HG03159 (cell line): ENCODE measurements around the gene PSMC3.

Experiments
- ATAC-seq: cut with Tn5 transposase; IDR thresholded peaks from one replicate; pipeline ENCODE4 v1.9.1; 2021; ENCODE audit warnings: mild to moderate bottlenecking, moderate library complexity; ENCODE audit not compliant: unreplicated experiment

PSMC3 gene

GRCh38 chr11:47443028-47443700, 16.9 kb upstream of the PSMC3 start:
- ATAC-seq: no peak

GRCh38 chr11:47442514-47442913, 16.3 kb upstream of the PSMC3 start:
- ATAC-seq: no peak

- ATAC-seq: no peak
Measured at GRCh38 chr11:47441421-47441820, 15.2 kb upstream of the PSMC3 start.

- ATAC-seq: no peak
Measured at GRCh38 chr11:47440054-47440476, 13.8 kb upstream of the PSMC3 start.

- no peak for ATAC-seq
Measured at GRCh38 chr11:47438721-47439120, 12.5 kb upstream of the PSMC3 start.

- no peak for ATAC-seq
Measured at GRCh38 chr11:47437746-47438418, 11.6 kb upstream of the PSMC3 start.

- no peak for ATAC-seq
Measured at GRCh38 chr11:47437218-47437745, 11.0 kb upstream of the PSMC3 start.

- no peak for ATAC-seq
Measured at GRCh38 chr11:47436726-47437125, 10.5 kb upstream of the PSMC3 start.

GRCh38 chr11:47435687-47436086, 9.4 kb upstream of the PSMC3 start:
- no peak for ATAC-seq

- no peak for ATAC-seq
Measured at GRCh38 chr11:47434011-47434786, 8.0 kb upstream of the PSMC3 start.

- ATAC-seq: no peak
Measured at GRCh38 chr11:47433157-47433556, 6.9 kb upstream of the PSMC3 start.

GRCh38 chr11:47431356-47432083, 5.3 kb upstream of the PSMC3 start:
- ATAC-seq: no peak

- ATAC-seq: no peak
Measured at GRCh38 chr11:47430524-47430923, 4.3 kb upstream of the PSMC3 start.

- no peak for ATAC-seq
Measured at GRCh38 chr11:47425611-47426010, 628 bp downstream of the PSMC3 start.

GRCh38 chr11:47418454-47419259, 7.6 kb downstream of the PSMC3 start:
- no peak for ATAC-seq

- no peak for ATAC-seq
Measured at GRCh38 chr11:47417712-47418111, 8.5 kb downstream of the PSMC3 start.

- ATAC-seq: no peak
Measured at GRCh38 chr11:47415949-47416472, 10.2 kb downstream of the PSMC3 start.

GRCh38 chr11:47415091-47415854, 11.0 kb downstream of the PSMC3 start:
- no peak for ATAC-seq

GRCh38 chr11:47414685-47415070, 11.6 kb downstream of the PSMC3 start:
- ATAC-seq: no peak
